K562 (cell line): ENCODE data around the gene PEF1. TPM values are rescaled to one million over a fixed set of nuclear protein-coding genes. Genes with fewer than 3 reads are reported as not detected.

Experiments used
- BRCA1 ChIP-seq, 2 experiments: fragments of 450-650 bp in 1 of 2; sonication (generic) in 1 of 2; formaldehyde crosslinking in 1 of 2; IDR thresholded peaks; 2 replicates each; pipeline versions ENCODE4 v1.5.0 to v1.6.1; 2017 to 2020; ENCODE audit warnings: mild to moderate bottlenecking in 1 of 2, missing genetic modification reagents in 1 of 2
- CBFA2T3 ChIP-seq: fragments of 450-650 bp; IDR thresholded peaks from 2 replicates; pipeline ENCODE4 v1.6.1; 2017
- CEBPB ChIP-seq: fragments of 450-650 bp; IDR thresholded peaks from 2 replicates; pipeline ENCODE4 v1.6.1; 2016; ENCODE audit warnings: missing genetic modification characterization, missing compliant biosample characterization
- CREB1 ChIP-seq, 2 experiments: sonication (generic) in 1 of 2; formaldehyde crosslinking in 1 of 2; IDR thresholded peaks; 2 replicates each; pipeline versions ENCODE4 v1.6.1 to v1.8.0; 2012 to 2022; ENCODE audit warnings: inconsistent platforms in 1 of 2, mild to moderate bottlenecking in 1 of 2, missing genetic modification reagents in 1 of 2, moderate library complexity in 1 of 2
- EP300 ChIP-seq: IDR thresholded peaks from 2 replicates; pipeline ENCODE4 v1.6.1; 2012; ENCODE audit warnings: low read length, improper control_type of control experiment
- FOXP1 ChIP-seq: sonication (generic); formaldehyde crosslinking; IDR thresholded peaks from 2 replicates; pipeline ENCODE4 v1.8.0; 2022; ENCODE audit warnings: mild to moderate bottlenecking, missing genetic modification reagents
- HLTF ChIP-seq: fragments of 450-650 bp; IDR thresholded peaks from 2 replicates; pipeline ENCODE4 v1.6.1; 2016
- IRF1 ChIP-seq: sonication (generic); formaldehyde crosslinking; IDR thresholded peaks from 2 replicates; pipeline ENCODE4 v1.8.0; 2022; ENCODE audit warnings: missing genetic modification reagents, mild to moderate bottlenecking, borderline replicate concordance
- IRF2 ChIP-seq: sonication (generic); formaldehyde crosslinking; IDR thresholded peaks from 2 replicates; pipeline ENCODE4 v1.8.1; 2022; ENCODE audit warnings: mild to moderate bottlenecking, missing genetic modification reagents
- JUND ChIP-seq, 2 experiments: IDR thresholded peaks; 2 replicates in 1 of 2; 3 replicates in 1 of 2; pipeline ENCODE4 v1.6.1; 2011; ENCODE audit warnings: borderline replicate concordance in 2 of 2, low read depth in 2 of 2, low read length in 2 of 2, improper control_type of control experiment in 1 of 2, missing biosample characterization in 1 of 2, missing genetic modification characterization in 1 of 2, missing genetic modification reagents in 1 of 2
- KLF10 ChIP-seq: fragments of 250-450 bp; sonication (Bioruptor Pico); IDR thresholded peaks from 2 replicates; pipeline ENCODE4 v1.6.1; 2021; ENCODE audit warnings: matching md5 sums
- MAFK ChIP-seq: IDR thresholded peaks from 2 replicates; pipeline ENCODE4 v1.6.1; 2011; ENCODE audit warnings: low read length, improper control_type of control experiment
- MTF1 ChIP-seq: fragments of 250-450 bp; sonication (Bioruptor Pico); IDR thresholded peaks from 2 replicates; pipeline ENCODE4 v1.9.0; 2021; ENCODE audit warnings: moderate library complexity, mild to moderate bottlenecking, inconsistent platforms, borderline replicate concordance
- OTX1 ChIP-seq: fragments of 450-650 bp; formaldehyde crosslinking; IDR thresholded peaks from 2 replicates; pipeline ENCODE4 v1.4.0; 2022; ENCODE audit warnings: mild to moderate bottlenecking
- PML ChIP-seq: IDR thresholded peaks from 2 replicates; pipeline ENCODE4 v1.6.1; 2012; ENCODE audit warnings: low read length, inconsistent platforms
- POLR3A ChIP-seq: IDR thresholded peaks from 2 replicates; pipeline ENCODE4 v1.6.1; 2011; ENCODE audit warnings: borderline replicate concordance, mild to moderate bottlenecking, moderate library complexity; ENCODE audit not compliant: insufficient read length, insufficient read depth; ENCODE audit errors: extremely low read depth
- RAD21 ChIP-seq, 2 experiments: fragments of 250-450 bp in 1 of 2; fragments of 450-650 bp in 1 of 2; sonication (Bioruptor Pico) in 1 of 2; formaldehyde crosslinking in 1 of 2; IDR thresholded peaks in 1 of 2; conservative IDR thresholded peaks in 1 of 2; 2 replicates each; pipeline versions ENCODE4 v1.4.0 to v1.8.0; 2020 to 2022; ENCODE audit warnings: mild to moderate bottlenecking in 2 of 2, moderate library complexity in 1 of 2
- RB1 ChIP-seq: fragments of 450-650 bp; IDR thresholded peaks from 2 replicates; pipeline ENCODE4 v1.6.1; 2017; ENCODE audit warnings: low read depth, mild to moderate bottlenecking
- RBM15 ChIP-seq: fragments of 200-400 bp; formaldehyde crosslinking; IDR thresholded peaks from 2 replicates; pipeline ENCODE4 v1.6.1; 2018; ENCODE audit warnings: mild to moderate bottlenecking, low read length, moderate library complexity; ENCODE audit not compliant: insufficient read depth
- STAG1 ChIP-seq: sonication (generic); formaldehyde crosslinking; IDR thresholded peaks from 2 replicates; pipeline ENCODE4 v1.5.0; 2020; ENCODE audit warnings: missing genetic modification reagents, borderline replicate concordance
- TOE1 ChIP-seq, 2 experiments: fragments of 450-650 bp in 1 of 2; sonication (generic) in 1 of 2; formaldehyde crosslinking in 1 of 2; IDR thresholded peaks; 2 replicates each; pipeline versions ENCODE4 v1.7.1 to v1.8.0; 2016 to 2022; ENCODE audit warnings: borderline replicate concordance in 2 of 2, mild to moderate bottlenecking in 2 of 2, antibody characterized with exemption in 1 of 2, inconsistent platforms in 1 of 2, low read depth in 1 of 2, missing genetic modification reagents in 1 of 2, moderate library complexity in 1 of 2
- U2AF1 ChIP-seq: fragments of 200-400 bp; formaldehyde crosslinking; optimal IDR thresholded peaks from 2 replicates; pipeline ENCODE3; 2017; ENCODE audit warnings: mild to moderate bottlenecking, low read depth, low read length, moderate library complexity
- VEZF1 ChIP-seq: fragments of 200-800 bp; sonication (Bioruptor generic); IDR thresholded peaks from 2 replicates; pipeline ENCODE4 v1.6.1; 2017; ENCODE audit warnings: missing genetic modification characterization, missing compliant biosample characterization
- ZNF274 ChIP-seq: IDR thresholded peaks from 2 replicates; pipeline ENCODE4 v1.6.1; 2011; ENCODE audit warnings: low read depth, mild to moderate bottlenecking, low read length, moderate library complexity, borderline replicate concordance
- ZNF780A ChIP-seq: fragments of 250-450 bp; sonication (Bioruptor Pico); IDR thresholded peaks from 2 replicates; pipeline ENCODE4 v1.5.0; 2021; ENCODE audit warnings: mild to moderate bottlenecking
- ZNF785 ChIP-seq: fragments of 250-450 bp; sonication (Bioruptor Pico); IDR thresholded peaks from 2 replicates; pipeline ENCODE4 v1.4.0; 2020; ENCODE audit warnings: mild to moderate bottlenecking
- polyA plus RNA-seq, 8 experiments: library from polyadenylated mRNA; depleted of rRNA in 4 of 8; stranded (reverse) in 5 of 8; unstranded in 3 of 8; fragments of >200 nt; fragmentation: Nextera tagmentation in 2 of 8; fragmentation: Illumina TruSeq in 1 of 8; extraction: Ambion mirVana in 2 of 8; extraction: Trizol in 1 of 8; gene quantifications; 2 replicates each; pipeline versions ENCODE4 v1.2.1 to v1.2.3, GENCODE V29; 2011 to 2014; ENCODE audit warnings: inconsistent platforms in 1 of 8, missing spikeins in 1 of 8
- total RNA-seq, 7 experiments: library from RNA; depleted of rRNA in 6 of 7; stranded (reverse); fragments of >200 nt in 6 of 7; fragmentation: Illumina TruSeq in 2 of 7; extraction: Trizol in 2 of 7; gene quantifications; 2 replicates each; pipeline versions ENCODE4 v1.2.1 to v1.2.3, GENCODE V29; 2011 to 2021; ENCODE audit warnings: low replicate concordance in 1 of 7

Gene PEF1
- total and polyA plus RNA-seq, 9 of the 15 experiments (the other 6 are each of a cell fraction or from before 2014, with no cell fraction given): 26.3 to 95.5 (median 61.9) TPM

DNA sequence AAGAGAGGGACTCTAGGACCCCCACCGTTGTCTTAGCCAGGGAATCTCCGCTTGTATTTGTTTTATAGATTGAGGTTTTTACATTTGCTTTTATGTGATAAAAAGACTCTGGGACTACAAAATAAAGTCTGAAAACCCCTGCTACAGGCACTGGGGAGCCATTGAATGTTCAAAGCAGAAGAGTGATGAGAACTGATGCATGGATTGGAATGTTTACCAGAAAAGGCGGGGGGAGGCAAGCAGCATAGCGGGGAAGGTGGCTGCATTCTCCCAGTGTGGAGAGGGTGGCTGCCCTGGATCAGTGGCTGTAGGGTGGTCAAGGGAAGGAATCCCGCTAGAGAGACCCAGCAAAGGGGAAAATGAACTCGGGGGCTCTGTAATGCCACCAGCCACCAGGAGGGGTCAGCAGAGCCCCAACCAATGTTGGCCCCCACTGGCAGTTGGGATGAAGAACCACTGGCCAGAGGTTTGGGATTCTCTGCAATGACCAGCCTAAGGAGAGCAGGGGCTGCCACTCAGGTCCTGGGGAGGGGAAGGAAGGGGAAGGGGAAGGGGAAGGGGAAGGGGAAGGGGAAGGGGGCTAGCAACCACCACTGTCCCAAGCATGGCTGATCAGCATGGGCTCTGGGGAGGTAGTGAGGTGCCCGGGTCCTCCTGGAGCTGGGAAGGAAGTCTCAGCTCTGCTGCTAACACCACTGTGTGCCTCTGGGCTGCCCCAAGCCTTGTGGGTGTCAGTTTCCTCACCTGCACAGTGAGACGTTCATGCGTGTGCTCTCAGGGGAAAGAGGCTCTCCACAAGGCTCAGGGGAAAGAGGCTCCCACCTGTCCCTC lies 19.2 kb upstream of the PEF1 start (continued):
- TF ChIP-seq ZNF780A (CRISPR knock-in tag) (no peak), IRF2 (CRISPR knock-in tag) (no peak), RBM15 (no peak), BRCA1 (IDR thresholded peaks at IDR 0.05) (no peak), BRCA1 (CRISPR knock-in tag; IDR thresholded peaks at IDR 0.05) (no peak), OTX1 (no peak), FOXP1 (CRISPR knock-in tag) (no peak), CREB1 (IDR thresholded peaks at IDR 0.05) (no peak), CREB1 (CRISPR knock-in tag; IDR thresholded peaks at IDR 0.05) (no peak), MTF1 (no peak), ZNF274 (no peak), CBFA2T3 (no peak), POLR3A (no peak), JUND (IDR thresholded peaks at IDR 0.05; ENCODE audit: borderline replicate concordance, low read depth, low read length) (peak; percentile 45; the same call in 1 of the 2 replicates), JUND (tag; IDR thresholded peaks at IDR 0.05; ENCODE audit: borderline replicate concordance, low read depth, low read length) (no peak), U2AF1 (no peak), RB1 (peak; percentile 45; the same call in 1 of the 2 replicates), EP300 (0 out of 2 replicates have a peak, but pooled peaks have one; percentile 27), RAD21 (CRISPR knock-in tag; conservative IDR thresholded peaks at IDR 0.05 in 1 of 2, IDR thresholded peaks at IDR 0.05 in 1 of 2) (peak; percentile 93 to 97), STAG1 (CRISPR knock-in tag) (peak; percentile 87; the same call in 1 of the 2 replicates), CEBPB (tag) (no peak), TOE1 (IDR thresholded peaks at IDR 0.05; ENCODE audit: borderline replicate concordance) (peak; percentile 44; the same call in 1 of the 2 replicates), TOE1 (CRISPR knock-in tag; IDR thresholded peaks at IDR 0.05; ENCODE audit: borderline replicate concordance, low read depth) (no peak), VEZF1 (peak; percentile 40), KLF10 (no peak), MAFK (peak; percentile 44), ZNF785 (no peak), PML (no peak), HLTF (no peak), IRF1 (CRISPR knock-in tag) (no peak)
